Measurements from ENCODE around the gene NDUFB1. TPM values are rescaled to one million over a fixed set of nuclear protein-coding genes. Genes with fewer than 3 reads are reported as not detected.

Gene NDUFB1
- total RNA-seq (100 to 1,000 TPM; 404 to 618 (median 503) TPM), polyA plus RNA-seq (2,907 TPM)
- long read RNA-seq, donor 1, transcript NDUFB1-201 (3 exons, 528 nt): major isoform, 129 of 144 reads
- long read RNA-seq, donor 1, transcript NDUFB1-202 (4 exons, 454 nt): minor isoform, 13 of 144 reads
- long read RNA-seq, donor 1, partial matches to known transcripts: 0 of 144 reads
- long read RNA-seq, donor 1, other reads (novel, unspliced or antisense): 2 of 144 reads
- long read RNA-seq, donor 2, transcript NDUFB1-202 (4 exons, 454 nt): minor isoform, 9 of 249 reads
- long read RNA-seq, donor 2, transcript NDUFB1-201 (3 exons, 528 nt): major isoform, 230 of 249 reads
- long read RNA-seq, donor 2, partial matches to known transcripts: 1 of 249 reads
- long read RNA-seq, donor 2, other reads (novel, unspliced or antisense): 6 of 249 reads
- long read RNA-seq, donor 3, transcript NDUFB1-201 (3 exons, 528 nt): major isoform, 50 of 53 reads
- long read RNA-seq, donor 3, partial matches to known transcripts: 1 of 53 reads
- long read RNA-seq, donor 3, other reads (novel, unspliced or antisense): 0 of 53 reads
- long read RNA-seq, donor 4, transcript NDUFB1-201 (3 exons, 528 nt): major isoform, 153 of 160 reads
- long read RNA-seq, donor 4, transcript NDUFB1-202 (4 exons, 454 nt): minor isoform, 5 of 160 reads
- long read RNA-seq, donor 4, partial matches to known transcripts: 0 of 160 reads
- long read RNA-seq, donor 4, other reads (novel, unspliced or antisense): 1 of 160 reads

DNA sequence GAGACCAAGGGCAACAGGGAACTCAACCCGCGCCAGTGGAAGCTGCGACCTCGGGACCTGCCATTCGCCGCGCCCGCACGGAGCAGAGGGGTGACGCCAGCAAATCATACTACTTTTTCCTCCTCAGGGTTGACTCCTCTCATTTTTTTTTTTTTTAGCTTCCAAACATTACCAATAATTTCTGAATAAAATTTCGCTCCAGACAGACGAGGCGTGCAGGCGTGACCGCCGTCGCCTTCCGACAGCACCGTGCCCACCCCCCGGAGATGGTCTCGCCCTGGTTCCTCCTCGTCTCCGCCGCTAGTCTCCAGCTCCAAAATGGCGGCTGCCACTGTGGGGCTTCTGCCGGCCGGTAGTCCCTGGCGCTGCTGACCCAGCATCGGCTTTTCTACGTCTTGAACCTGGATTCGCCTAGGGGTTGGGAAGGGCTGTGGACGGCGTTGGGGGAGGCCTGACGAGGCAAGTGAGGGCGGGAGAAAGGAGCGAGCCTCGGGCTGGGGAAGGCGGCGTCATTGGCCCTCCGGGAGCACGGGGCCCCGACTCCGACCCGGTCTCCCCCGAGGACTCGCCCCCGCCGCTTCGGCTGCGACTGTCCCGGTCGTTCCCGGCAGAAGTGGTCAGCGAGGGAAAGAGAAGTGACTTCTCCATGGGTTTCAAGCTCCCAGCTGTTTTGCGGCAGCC, at the start of gene NDUFB1, which contains the start of gene CPSF2:
TSS of gene NDUFB1 (minus strand) at position 37 of the 681 bp plus-strand sequence. CDS start 4,069 bp downstream, outside the sequence.
TSS of gene CPSF2 (plus strand) at position 300 of the 681 bp plus-strand sequence. CDS start 9,016 bp downstream, outside the sequence.
- no peaks in the 10 kb centered on the region for H3K4me1 ChIP-seq (ENCODE audit: control insufficient read depth, insufficient read depth, low read length)
- WGBS: under 1% methylated on average over 55 of the region's 55 CpGs
- peak; percentile 88 to 93 (median 93) for DNase-seq
- H3K27me3 ChIP-seq (ENCODE audit: control insufficient read depth, insufficient read depth): no peaks in the 10 kb centered on the region
- intact Hi-C loops (cut with DNase I): no loop called here
- ATAC-seq: peak; percentile 94 to 95
- H3K27ac ChIP-seq (ENCODE audit: low read length): peak within 1 kb of the TSS; percentile 96
- H3K9me3 ChIP-seq (ENCODE audit: control insufficient read depth, low read length): no peaks in the 10 kb centered on the region
- H3K4me3 ChIP-seq (ENCODE audit: low read length): peak within 1 kb of the TSS; percentile 50

DNA sequence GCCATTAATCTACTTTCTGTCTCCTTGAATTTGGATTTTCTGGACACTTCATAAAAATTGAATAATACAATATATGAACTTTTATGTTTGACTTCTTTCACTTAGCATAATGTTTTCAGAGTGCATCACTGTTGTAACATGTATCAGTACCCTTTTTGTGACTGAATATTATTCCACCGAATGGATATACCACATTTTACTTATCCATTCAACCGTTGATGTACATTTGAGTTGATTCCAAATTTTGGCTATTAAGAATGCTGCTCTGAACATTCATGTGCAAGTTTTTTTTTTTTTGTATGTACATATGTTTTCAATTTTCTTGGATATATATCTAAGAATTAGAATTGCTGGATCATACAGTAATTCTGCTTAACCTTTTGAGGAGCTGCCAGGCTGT, 43.5 kb upstream of the NDUFB1 start:
- no peak overlapping the region for H3K4me3 ChIP-seq (ENCODE audit: low read length)
- H3K27me3 ChIP-seq (ENCODE audit: control insufficient read depth, insufficient read depth): no peaks in the 10 kb centered on the region
- H3K9me3 ChIP-seq (ENCODE audit: control insufficient read depth, low read length): no peaks in the 10 kb centered on the region
- ATAC-seq: no peak
- H3K4me1 ChIP-seq (ENCODE audit: control insufficient read depth, insufficient read depth, low read length): no peaks in the 10 kb centered on the region
- intact Hi-C loops (cut with DNase I): no loop called here
- H3K27ac ChIP-seq (ENCODE audit: low read length): no peak overlapping the region
- DNase-seq: no peak
- 94% methylated on average over 2 of the region's 2 CpGs for WGBS

DNA sequence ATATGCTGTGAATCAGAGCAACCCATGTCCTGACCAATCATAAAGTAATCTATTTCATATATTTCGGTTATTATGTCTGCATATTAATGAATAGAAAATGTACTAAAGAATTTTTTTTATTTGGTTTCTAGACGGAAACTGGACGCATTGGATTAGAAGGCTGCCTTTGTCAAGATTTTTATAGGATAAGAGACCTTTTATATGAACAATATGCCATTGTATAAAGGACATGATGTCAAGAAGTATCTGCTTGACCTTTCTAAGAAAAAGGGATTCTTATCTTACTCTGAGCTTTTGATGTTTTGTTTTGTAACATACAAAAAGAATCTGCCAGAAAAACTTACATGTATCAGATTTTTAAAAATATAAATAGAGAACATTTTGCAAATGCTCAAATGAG, 40.0 kb upstream of the NDUFB1 start:
- Histone ChIP-seq H3K4me3 (ENCODE audit: low read length) (no peak overlapping the region), H3K4me1 (ENCODE audit: control insufficient read depth, insufficient read depth, low read length) (no peaks in the 10 kb centered on the region), H3K9me3 (ENCODE audit: control insufficient read depth, low read length) (no peaks in the 10 kb centered on the region), H3K27ac (ENCODE audit: low read length) (no peak overlapping the region), H3K27me3 (ENCODE audit: control insufficient read depth, insufficient read depth) (no peaks in the 10 kb centered on the region)
- ATAC-seq: no peak
- intact Hi-C loops (cut with DNase I): no loop called here
- 78% methylated on average over 3 of the region's 3 CpGs for WGBS
- no peak for DNase-seq

DNA sequence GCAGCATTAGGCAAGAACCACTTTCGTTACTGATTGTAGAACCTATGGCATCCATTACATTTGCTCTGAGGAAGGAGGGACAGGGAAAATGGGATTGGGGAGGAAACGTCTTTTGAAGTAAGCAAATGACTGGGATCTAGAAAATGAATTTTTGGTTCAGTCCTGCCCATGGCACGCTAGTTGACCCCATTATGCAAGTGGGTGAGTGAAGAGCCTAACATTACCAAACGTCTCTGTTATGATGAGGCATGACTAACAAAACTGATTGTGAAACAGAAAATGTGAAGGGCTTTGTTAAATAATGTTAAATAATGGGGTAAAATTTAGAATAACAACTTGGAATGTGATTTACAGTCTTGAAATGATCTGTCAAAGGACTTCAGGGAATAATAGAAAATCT, 39.1 kb upstream of the NDUFB1 start:
- ATAC-seq (no peak), DNase-seq (peak in 1 of 3 donors; percentile 27)
- intact Hi-C loops (cut with DNase I): no loop called here
- Histone ChIP-seq H3K27ac (ENCODE audit: low read length) (peak overlapping the region; percentile 37), H3K9me3 (ENCODE audit: control insufficient read depth, low read length) (no peaks in the 10 kb centered on the region), H3K4me3 (ENCODE audit: low read length) (no peak overlapping the region), H3K27me3 (ENCODE audit: control insufficient read depth, insufficient read depth) (no peaks in the 10 kb centered on the region), H3K4me1 (ENCODE audit: control insufficient read depth, insufficient read depth, low read length) (no peaks in the 10 kb centered on the region)
- whole genome bisulfite sequencing: 52% methylated on average over 4 of the region's 4 CpGs

DNA sequence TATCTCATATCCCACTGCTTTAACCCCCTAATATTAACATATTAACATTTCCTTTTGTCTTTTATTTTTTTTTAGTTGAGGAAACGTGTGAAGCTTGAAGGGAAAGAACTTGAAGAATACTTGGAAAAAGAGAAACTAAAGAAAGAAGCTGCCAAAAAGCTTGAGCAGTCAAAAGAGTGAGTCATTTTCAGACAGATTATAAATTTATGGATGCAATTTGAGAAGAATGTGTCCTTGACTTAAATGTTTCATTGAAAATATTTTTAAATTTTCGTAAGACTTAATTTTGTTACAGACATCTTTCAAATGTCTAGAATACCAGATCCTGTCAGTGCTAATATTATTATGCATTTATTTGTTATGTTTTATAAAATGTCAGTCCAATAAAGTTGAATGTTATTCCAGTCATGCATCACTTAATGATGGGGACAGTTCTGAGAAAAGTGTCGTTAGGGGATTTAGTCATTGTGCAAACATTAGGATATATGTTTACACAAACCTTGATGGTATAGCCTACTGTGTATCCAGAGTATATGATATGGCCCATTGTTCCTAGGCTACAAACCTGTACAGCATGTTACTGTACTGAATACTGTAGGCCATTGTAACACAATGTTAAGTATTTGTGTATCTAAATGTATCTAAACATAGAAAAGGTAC, 32.9 kb upstream of the NDUFB1 start:
- Histone ChIP-seq H3K9me3 (ENCODE audit: control insufficient read depth, low read length) (no peaks in the 10 kb centered on the region), H3K27me3 (ENCODE audit: control insufficient read depth, insufficient read depth) (no peaks in the 10 kb centered on the region), H3K27ac (ENCODE audit: low read length) (no peak overlapping the region), H3K4me3 (ENCODE audit: low read length) (no peak overlapping the region), H3K4me1 (ENCODE audit: control insufficient read depth, insufficient read depth, low read length) (no peaks in the 10 kb centered on the region)
- intact Hi-C loops (cut with DNase I): loop anchor here in 1 of 4 donors (10.0 kb wide), 1 partner anchor 300 kb away; no protein-coding TSS in a partner anchor
- ATAC-seq (no peak), DNase-seq (no peak)
- WGBS: 62% methylated on average over 3 of the region's 3 CpGs

DNA sequence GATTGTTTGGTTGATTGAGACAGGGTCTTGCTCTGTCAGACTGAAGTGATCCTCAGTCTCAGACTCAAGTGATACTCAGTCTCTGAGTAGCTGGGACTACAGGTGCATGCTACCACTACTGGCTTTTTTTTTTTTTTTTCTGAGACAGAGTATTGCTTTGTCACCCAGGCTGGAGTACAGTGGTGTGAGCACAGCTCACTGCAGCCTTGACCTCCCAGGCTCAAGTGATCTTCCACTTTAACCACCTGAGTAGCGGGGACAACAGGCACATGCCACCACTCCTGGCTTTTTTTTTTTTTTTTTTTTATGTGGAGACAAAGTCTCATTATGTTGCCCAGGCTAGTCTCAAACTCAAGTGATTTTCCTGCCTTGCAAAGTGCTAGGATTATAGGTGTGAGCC, 32.1 kb upstream of the NDUFB1 start:
- no peak overlapping the region for H3K4me3 ChIP-seq (ENCODE audit: low read length)
- H3K27ac ChIP-seq (ENCODE audit: low read length): no peak overlapping the region
- WGBS: 97% methylated on average over 1 of the region's 1 CpG
- no peak for DNase-seq
- no peak for ATAC-seq
- no peaks in the 10 kb centered on the region for H3K9me3 ChIP-seq (ENCODE audit: control insufficient read depth, low read length)
- H3K4me1 ChIP-seq (ENCODE audit: control insufficient read depth, insufficient read depth, low read length): no peaks in the 10 kb centered on the region
- intact Hi-C loops (cut with DNase I): loop anchor here in 1 of 4 donors (10.0 kb wide), 1 partner anchor 301 kb away; no protein-coding TSS in a partner anchor
- no peaks in the 10 kb centered on the region for H3K27me3 ChIP-seq (ENCODE audit: control insufficient read depth, insufficient read depth)

DNA sequence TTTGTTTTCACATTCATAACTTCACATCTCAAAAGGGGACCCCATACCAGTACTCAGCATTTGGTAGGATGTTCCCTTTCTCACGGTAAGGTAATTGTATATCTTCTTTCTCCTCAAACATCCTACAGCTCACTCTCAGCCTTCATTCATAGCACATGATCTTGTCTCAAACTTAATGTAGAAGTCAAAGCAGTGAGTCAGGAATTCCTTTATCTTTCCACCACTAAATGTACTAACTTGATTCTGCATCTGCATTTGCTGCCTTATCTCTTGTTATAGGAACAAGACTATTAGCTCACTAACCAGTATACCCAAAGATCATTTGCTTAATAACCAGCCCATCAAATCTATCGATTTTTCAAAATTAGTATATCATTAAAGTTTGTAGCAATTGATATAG, 23.2 kb upstream of the NDUFB1 start:
- no peak for DNase-seq
- no peak for ATAC-seq
- 88% methylated on average over 2 of the region's 2 CpGs for WGBS
- intact Hi-C loops (cut with DNase I): no loop called here
- no peaks in the 10 kb centered on the region for H3K4me1 ChIP-seq (ENCODE audit: control insufficient read depth, insufficient read depth, low read length)
- H3K4me3 ChIP-seq (ENCODE audit: low read length): no peak overlapping the region
- no peaks in the 10 kb centered on the region for H3K9me3 ChIP-seq (ENCODE audit: control insufficient read depth, low read length)
- no peak overlapping the region for H3K27ac ChIP-seq (ENCODE audit: low read length)
- H3K27me3 ChIP-seq (ENCODE audit: control insufficient read depth, insufficient read depth): no peaks in the 10 kb centered on the region

DNA sequence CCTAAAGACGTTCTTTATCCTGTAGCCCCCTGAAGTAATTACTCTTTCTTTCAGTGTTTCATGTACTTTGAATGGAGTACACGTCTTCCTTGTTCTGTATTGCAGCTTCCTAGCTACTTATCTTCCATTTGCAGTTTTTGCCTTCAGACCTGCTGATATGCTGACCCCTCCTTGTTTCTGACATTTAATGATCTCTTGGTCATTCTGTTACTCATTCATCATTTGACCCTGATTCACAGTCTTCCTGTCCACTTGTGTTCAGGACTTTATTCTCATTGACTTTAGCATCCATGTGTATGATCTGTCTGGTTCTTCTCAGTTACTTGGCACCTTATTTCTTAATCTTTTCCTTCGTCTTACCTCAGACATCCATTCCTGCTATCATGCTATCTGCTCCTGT, 22.5 kb upstream of the NDUFB1 start:
- 82% methylated on average over 3 of the region's 3 CpGs for WGBS
- Histone ChIP-seq H3K4me3 (ENCODE audit: low read length) (no peak overlapping the region), H3K27ac (ENCODE audit: low read length) (no peak overlapping the region), H3K4me1 (ENCODE audit: control insufficient read depth, insufficient read depth, low read length) (no peaks in the 10 kb centered on the region), H3K27me3 (ENCODE audit: control insufficient read depth, insufficient read depth) (no peaks in the 10 kb centered on the region), H3K9me3 (ENCODE audit: control insufficient read depth, low read length) (no peaks in the 10 kb centered on the region)
- DNase-seq (no peak), ATAC-seq (no peak)
- intact Hi-C loops (cut with DNase I): no loop called here

DNA sequence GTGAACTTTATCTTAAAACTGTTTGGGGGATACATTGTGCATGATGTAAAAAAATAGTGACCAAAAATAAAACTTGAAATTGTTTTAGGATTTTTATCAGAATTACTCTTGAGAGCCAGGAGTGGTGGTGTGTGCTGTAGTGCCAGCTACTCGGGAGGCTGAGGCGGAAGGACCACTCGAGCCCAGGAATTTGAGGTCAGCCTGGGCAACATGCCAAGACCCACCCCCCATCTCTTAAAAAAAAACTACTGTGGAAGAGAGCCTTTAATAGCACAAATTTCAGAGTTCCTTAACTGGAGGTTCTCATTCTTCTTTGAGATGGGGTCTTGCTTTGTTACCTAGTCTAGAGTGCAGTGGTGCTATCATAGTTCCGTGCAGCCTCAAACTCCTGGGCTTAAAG, 21.8 kb upstream of the NDUFB1 start:
- 56% methylated on average over 4 of the region's 4 CpGs for WGBS
- ATAC-seq (no peak), DNase-seq (no peak)
- no peaks in the 10 kb centered on the region for H3K4me1 ChIP-seq (ENCODE audit: control insufficient read depth, insufficient read depth, low read length)
- H3K4me3 ChIP-seq (ENCODE audit: low read length): no peak overlapping the region
- no peaks in the 10 kb centered on the region for H3K27me3 ChIP-seq (ENCODE audit: control insufficient read depth, insufficient read depth)
- H3K9me3 ChIP-seq (ENCODE audit: control insufficient read depth, low read length): no peaks in the 10 kb centered on the region
- H3K27ac ChIP-seq (ENCODE audit: low read length): no peak overlapping the region
- intact Hi-C loops (cut with DNase I): no loop called here

DNA sequence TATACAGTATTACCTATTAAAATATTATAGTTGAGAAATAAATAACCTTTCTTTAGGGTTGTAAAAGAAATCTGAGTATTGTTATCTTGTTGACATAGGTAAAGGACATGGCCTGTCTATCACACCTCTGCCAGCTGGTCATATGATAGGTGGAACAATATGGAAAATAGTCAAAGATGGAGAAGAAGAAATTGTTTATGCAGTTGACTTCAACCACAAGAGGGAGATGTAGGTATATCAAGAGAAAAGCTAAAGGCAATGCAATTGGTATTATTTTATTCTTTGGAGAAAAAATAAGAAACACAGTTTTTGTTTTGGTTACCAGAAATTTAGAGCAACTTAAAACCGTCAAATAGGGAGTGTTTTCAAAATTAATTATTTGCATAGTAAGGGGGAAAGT, 13.8 kb upstream of the NDUFB1 start:
- ATAC-seq: no peak
- DNase-seq: no peak
- no peak overlapping the region for H3K4me3 ChIP-seq (ENCODE audit: low read length)
- H3K27ac ChIP-seq (ENCODE audit: low read length): no peak overlapping the region
- intact Hi-C loops (cut with DNase I): no loop called here
- H3K27me3 ChIP-seq (ENCODE audit: control insufficient read depth, insufficient read depth): no peaks in the 10 kb centered on the region
- no peaks in the 10 kb centered on the region for H3K4me1 ChIP-seq (ENCODE audit: control insufficient read depth, insufficient read depth, low read length)
- no peaks in the 10 kb centered on the region for H3K9me3 ChIP-seq (ENCODE audit: control insufficient read depth, low read length)
- 40% methylated on average over 1 of the region's 1 CpG for WGBS
